HG03342 (cell line): Measurements from ENCODE around the gene SPTB.
A peak's percentile ranks its signal among the peaks of the same experiment; 100 is the strongest.
"Not testable (repeated sequence)": the region's sequence is repeated elsewhere in the genome, so short reads cannot be mapped to it uniquely, and the experiment has no call there.

Experiments
- ATAC-seq: cut with Tn5 transposase; IDR thresholded peaks from one replicate; pipeline ENCODE4 v1.9.1; 2021; ENCODE audit warnings: mild to moderate bottlenecking, moderate library complexity; ENCODE audit not compliant: unreplicated experiment

SPTB gene

GRCh38 chr14:64879635-64880220, at the start of gene SPTB:
Gene SPTB (minus strand): TSS chr14:64879907. CDS start chr14:64823094, 56,813 bp downstream.
- peak; percentile 35 for ATAC-seq

GRCh38 chr14:64929014-64929359, 49.3 kb upstream of the SPTB start:
- ATAC-seq, result no peak

GRCh38 chr14:64928239-64929013, 48.7 kb upstream of the SPTB start:
- ATAC-seq, result peak; percentile 57

- ATAC-seq, result no peak
Observed at GRCh38 chr14:64927031-64927430, 47.3 kb upstream of the SPTB start.

- no peak for ATAC-seq
Observed at GRCh38 chr14:64926398-64926995, 46.8 kb upstream of the SPTB start.

- no peak for ATAC-seq
Observed at GRCh38 chr14:64923015-64923414, 43.3 kb upstream of the SPTB start.

- ATAC-seq, result no peak
Observed at GRCh38 chr14:64920465-64920864, 40.8 kb upstream of the SPTB start.

- ATAC-seq, result no peak
Observed at GRCh38 chr14:64919618-64920017, 39.9 kb upstream of the SPTB start.

GRCh38 chr14:64919215-64919614, 39.5 kb upstream of the SPTB start:
- ATAC-seq, result no peak

- no peak for ATAC-seq
Observed at GRCh38 chr14:64918216-64918615, 38.5 kb upstream of the SPTB start.

- no peak for ATAC-seq
Observed at GRCh38 chr14:64915797-64916196, 36.1 kb upstream of the SPTB start.

- ATAC-seq, result no peak
Observed at GRCh38 chr14:64915029-64915424, 35.3 kb upstream of the SPTB start.

GRCh38 chr14:64914237-64915028, 34.7 kb upstream of the SPTB start, which contains the start of gene CHURC1:
Gene CHURC1 (plus strand): TSS chr14:64914455. CDS start chr14:64914496, 41 bp downstream.
- ATAC-seq, result peak; percentile 96

- ATAC-seq, result not testable (repeated sequence)
Observed at GRCh38 chr14:64913477-64913876, 33.8 kb upstream of the SPTB start.

GRCh38 chr14:64912261-64912660, 32.6 kb upstream of the SPTB start:
- no peak for ATAC-seq

GRCh38 chr14:64910847-64911495, 31.3 kb upstream of the SPTB start:
- no peak for ATAC-seq

- ATAC-seq, result no peak
Observed at GRCh38 chr14:64906022-64906421, 26.3 kb upstream of the SPTB start.

GRCh38 chr14:64899958-64900357, 20.3 kb upstream of the SPTB start:
- ATAC-seq, result no peak

GRCh38 chr14:64891839-64892375, 12.2 kb upstream of the SPTB start:
- no peak for ATAC-seq

GRCh38 chr14:64891173-64891838, 11.6 kb upstream of the SPTB start:
- ATAC-seq, result no peak
